Mesendoderm (in vitro differentiated cells): ENCODE data around the gene NOTUM.

Experiments used
- DNase-seq: peaks from one replicate; pipeline ENCODE4 v3.0.0; 2013
- H2AK5ac ChIP-seq: 2 replicates; pipeline ENCODE4 v1.6.1; 2013; ENCODE audit warnings: low read length, inconsistent platforms
- H2BK120ac ChIP-seq: 2 replicates; pipeline ENCODE4 v1.6.1; 2013; ENCODE audit warnings: low read depth, mild to moderate bottlenecking, low read length, moderate library complexity, mixed read lengths
- H2BK15ac ChIP-seq: replicated peaks from 2 replicates; pipeline ENCODE4 v1.6.1; 2013; ENCODE audit warnings: low read depth, mild to moderate bottlenecking, moderate library complexity
- H2BK5ac ChIP-seq: 2 replicates; pipeline ENCODE4 v1.6.1; 2013; ENCODE audit warnings: low read length, inconsistent platforms
- H3K18ac ChIP-seq: 2 replicates; pipeline ENCODE4 v1.6.1; 2013; ENCODE audit warnings: mild to moderate bottlenecking, low read length, mixed read lengths
- H3K23ac ChIP-seq: one replicate; pipeline ENCODE4 v1.6.1; 2013; ENCODE audit warnings: low read length
- H3K27ac ChIP-seq: 2 replicates; pipeline ENCODE4 v1.5.1; 2013; ENCODE audit warnings: low read depth, mild to moderate bottlenecking, inconsistent platforms, low read length, moderate library complexity
- H3K27me3 ChIP-seq: 2 replicates; pipeline ENCODE4 v1.6.1; 2013; ENCODE audit warnings: low read length, control low read depth, mild to moderate bottlenecking, inconsistent platforms; ENCODE audit not compliant: insufficient read depth, poor library complexity
- H3K36me3 ChIP-seq: 2 replicates; pipeline ENCODE4 v1.6.1; 2013; ENCODE audit warnings: low read length, inconsistent platforms; ENCODE audit not compliant: control insufficient read depth, insufficient read depth
- H3K4ac ChIP-seq: one replicate; pipeline ENCODE4 v1.6.1; 2013; ENCODE audit warnings: low read depth, mild to moderate bottlenecking, low read length, moderate library complexity
- H3K4me1 ChIP-seq: 2 replicates; pipeline ENCODE4 v1.6.1; 2013; ENCODE audit warnings: low read depth, low read length, inconsistent platforms; ENCODE audit not compliant: control insufficient read depth
- H3K4me2 ChIP-seq: 2 replicates; pipeline ENCODE4 v1.6.1; 2013; ENCODE audit warnings: low read length
- H3K4me3 ChIP-seq: 2 replicates; pipeline ENCODE4 v1.5.1; 2013; ENCODE audit warnings: mild to moderate bottlenecking, low read length
- H3K56ac ChIP-seq: one replicate; pipeline ENCODE4 v1.6.1; 2013; ENCODE audit warnings: low read length
- H3K79me1 ChIP-seq: 2 replicates; pipeline ENCODE4 v1.6.1; 2013; ENCODE audit warnings: low read length, inconsistent platforms
- H3K79me2 ChIP-seq: 2 replicates; pipeline ENCODE4 v1.6.1; 2013; ENCODE audit warnings: mild to moderate bottlenecking, low read length; ENCODE audit not compliant: control insufficient read depth, insufficient read depth
- H3K9ac ChIP-seq: 2 replicates; pipeline ENCODE4 v1.6.1; 2013; ENCODE audit warnings: low read length, inconsistent platforms
- H4K5ac ChIP-seq: one replicate; pipeline ENCODE4 v1.6.1; 2013; ENCODE audit warnings: low read length
- H4K8ac ChIP-seq: one replicate; pipeline ENCODE4 v1.6.1; 2013; ENCODE audit warnings: low read depth, mild to moderate bottlenecking, control low read depth, low read length, moderate library complexity
- WGBS: extraction: QIAGEN DNeasy Blood & Tissue Kit; methylation state at CpG from one replicate; pipeline ENCODE4 v1.1.7; 2013; ENCODE audit warnings: low lambda C conversion rate, missing lambda C conversion rate; ENCODE audit not compliant: insufficient coverage; ENCODE audit errors: extremely low coverage; 5-methylcytosine and 5-hydroxymethylcytosine counted together

Gene NOTUM

DNA sequence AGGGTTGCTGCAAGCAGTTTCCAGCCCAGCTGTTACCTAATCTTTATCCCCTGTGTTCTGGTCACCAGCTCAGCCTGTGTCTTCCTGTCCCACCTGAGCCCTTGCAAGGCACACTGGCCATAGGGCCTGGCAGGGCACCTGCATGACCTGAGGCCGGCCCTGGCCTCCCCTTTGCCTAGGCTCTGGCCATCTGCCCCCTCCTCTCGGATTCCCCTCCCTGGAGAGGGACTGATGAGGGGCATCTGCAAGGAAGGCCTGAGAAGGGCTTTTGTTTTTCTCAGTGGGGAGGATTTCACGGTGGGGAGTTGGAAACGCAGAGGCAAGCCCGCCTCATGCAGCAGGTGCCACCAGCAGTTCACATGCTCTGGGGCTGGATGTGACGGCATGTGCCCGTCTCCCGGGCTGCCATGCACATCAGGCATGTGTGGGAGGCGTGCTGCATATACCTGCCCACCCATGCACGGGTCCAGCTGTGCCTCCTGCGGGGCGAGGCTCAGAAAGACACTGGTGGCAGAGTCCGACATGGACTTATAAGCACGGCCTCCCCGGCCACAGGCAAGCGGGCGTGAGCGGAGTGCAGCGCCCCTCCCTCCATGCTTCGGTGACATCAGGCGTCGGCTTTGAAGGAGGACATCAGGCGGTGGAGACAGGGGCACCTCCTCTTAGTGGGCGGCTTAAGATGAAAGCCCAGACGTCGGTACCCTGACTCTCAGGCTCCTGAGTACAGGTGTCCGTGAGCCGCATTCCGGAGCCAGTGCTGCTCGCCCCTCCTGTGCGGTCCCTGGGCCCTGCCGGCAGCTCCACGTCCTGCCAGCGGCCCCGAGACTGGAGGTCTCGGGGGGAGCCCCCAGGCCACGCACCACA, 33.0 kb upstream of the NOTUM start:
- no peak overlapping the region for H3K27ac ChIP-seq
- no peak overlapping the region for H3K4me3 ChIP-seq
- H4K5ac ChIP-seq: no peak overlapping the region
- H3K23ac ChIP-seq: no peak overlapping the region
- no peak overlapping the region for H2BK5ac ChIP-seq
- no peak overlapping the region for H2BK120ac ChIP-seq
- H3K4me2 ChIP-seq: no peak overlapping the region
- peaks cover 3% of the 10 kb centered on the region for H3K4me1 ChIP-seq
- no peak overlapping the region for H3K56ac ChIP-seq
- no peak overlapping the region for H4K8ac ChIP-seq
- H3K18ac ChIP-seq: no peak overlapping the region
- H3K27me3 ChIP-seq: no peaks in the 10 kb centered on the region
- no peaks in the 10 kb centered on the region for H3K36me3 ChIP-seq
- H3K9ac ChIP-seq: no peak overlapping the region
- no peak overlapping the region for H3K4ac ChIP-seq
- H2BK15ac ChIP-seq: no peak overlapping the region
- DNase-seq: no peak
- no peak overlapping the region for H2AK5ac ChIP-seq
- H3K79me2 ChIP-seq: no peaks in the 10 kb centered on the region
- WGBS: no CpG with 5 or more reads among the region's 37 CpGs
- H3K79me1 ChIP-seq: peaks cover 1% of the 10 kb centered on the region

GRCh38 chr17:81992306-81993102, 31.5 kb upstream of the NOTUM start:
- Histone ChIP-seq H3K79me2 (no peaks in the 10 kb centered on the region), H3K56ac (peak overlapping the region; percentile 53), H3K79me1 (peaks cover 1% of the 10 kb centered on the region), H3K4ac (no peak overlapping the region), H3K27me3 (no peaks in the 10 kb centered on the region), H3K36me3 (no peaks in the 10 kb centered on the region), H2BK15ac (no peak overlapping the region), H3K18ac (no peak overlapping the region), H3K9ac (peak overlapping the region; percentile 25), H4K5ac (no peak overlapping the region), H2BK5ac (no peak overlapping the region), H4K8ac (no peak overlapping the region), H3K4me2 (no peak overlapping the region), H2BK120ac (no peak overlapping the region), H3K4me1 (peaks cover 3% of the 10 kb centered on the region), H3K23ac (no peak overlapping the region), H2AK5ac (no peak overlapping the region), H3K4me3 (no peak overlapping the region), H3K27ac (no peak overlapping the region)
- no peak for DNase-seq
- no CpG with 5 or more reads among the region's 31 CpGs for WGBS

- WGBS: no CpG with 5 or more reads among the region's 31 CpGs
- peak overlapping the region; percentile 56 for H3K23ac ChIP-seq
- no peaks in the 10 kb centered on the region for H3K79me2 ChIP-seq
- no peak overlapping the region for H2BK5ac ChIP-seq
- H3K36me3 ChIP-seq: no peaks in the 10 kb centered on the region
- H4K8ac ChIP-seq: no peak overlapping the region
- H3K18ac ChIP-seq: no peak overlapping the region
- no peak overlapping the region for H2BK120ac ChIP-seq
- peak overlapping the region; percentile 53 for H3K56ac ChIP-seq
- no peak overlapping the region for H3K4me3 ChIP-seq
- peaks cover 1% of the 10 kb centered on the region for H3K79me1 ChIP-seq
- no peak for DNase-seq
- H3K4me2 ChIP-seq: no peak overlapping the region
- H3K27ac ChIP-seq: peak overlapping the region; percentile 14
- no peak overlapping the region for H2AK5ac ChIP-seq
- H4K5ac ChIP-seq: no peak overlapping the region
- no peak overlapping the region for H2BK15ac ChIP-seq
- no peak overlapping the region for H3K4ac ChIP-seq
- peak overlapping the region; percentile 25 for H3K9ac ChIP-seq
- H3K4me1 ChIP-seq: peaks cover 3% of the 10 kb centered on the region
- H3K27me3 ChIP-seq: no peaks in the 10 kb centered on the region
Observed at GRCh38 chr17:81991684-81992305, 30.8 kb upstream of the NOTUM start.

GRCh38 chr17:81990836-81991683, 30.1 kb upstream of the NOTUM start:
- Histone ChIP-seq H2AK5ac (no peak overlapping the region), H3K79me1 (peaks cover 1% of the 10 kb centered on the region), H4K5ac (no peak overlapping the region), H3K4ac (no peak overlapping the region), H3K56ac (peak overlapping the region; percentile 50), H2BK120ac (no peak overlapping the region), H3K4me1 (peaks cover 3% of the 10 kb centered on the region), H3K4me2 (no peak overlapping the region), H3K23ac (no peak overlapping the region), H4K8ac (no peak overlapping the region), H3K18ac (no peak overlapping the region), H3K27ac (no peak overlapping the region), H3K36me3 (no peaks in the 10 kb centered on the region), H3K27me3 (no peaks in the 10 kb centered on the region), H3K9ac (no peak overlapping the region), H2BK15ac (no peak overlapping the region), H2BK5ac (no peak overlapping the region), H3K79me2 (no peaks in the 10 kb centered on the region), H3K4me3 (no peak overlapping the region)
- no peak for DNase-seq
- no CpG with 5 or more reads among the region's 25 CpGs for WGBS

- Histone ChIP-seq H2BK15ac (no peak overlapping the region), H2BK5ac (no peak overlapping the region), H3K79me2 (no peaks in the 10 kb centered on the region), H4K8ac (no peak overlapping the region), H3K27me3 (no peaks in the 10 kb centered on the region), H3K4me2 (no peak overlapping the region), H3K36me3 (peaks cover 5% of the 10 kb centered on the region), H3K4me1 (peaks cover 3% of the 10 kb centered on the region), H3K4me3 (no peak overlapping the region), H3K18ac (no peak overlapping the region), H3K27ac (no peak overlapping the region), H2BK120ac (no peak overlapping the region), H2AK5ac (no peak overlapping the region), H3K9ac (no peak overlapping the region), H3K79me1 (peaks cover 1% of the 10 kb centered on the region), H3K4ac (no peak overlapping the region), H3K23ac (no peak overlapping the region), H4K5ac (no peak overlapping the region), H3K56ac (no peak overlapping the region)
- DNase-seq: no peak
- WGBS: no CpG with 5 or more reads among the region's 26 CpGs
Observed at GRCh38 chr17:81987161-81987770, 26.3 kb upstream of the NOTUM start.
